GM19240 (cell line): ENCODE results near the gene ZNF197.
A peak's percentile ranks its signal among the peaks of the same experiment; 100 is the strongest.
"Not testable (repeated sequence)": the region's sequence is repeated elsewhere in the genome, so short reads cannot be mapped to it uniquely, and the experiment has no call there.

Experiments used
- DNase-seq: peaks from one replicate; pipeline ENCODE4 v3.0.0; 2011; ENCODE audit warnings: low spot score; ENCODE audit not compliant: insufficient read length

ZNF197 gene

GRCh38 chr3:44661189-44661588 lies 36.4 kb downstream of the ZNF197 start:
- no peak for DNase-seq

- no peak for DNase-seq
Measured at GRCh38 chr3:44665173-44665572, 40.3 kb downstream of the ZNF197 start.

- DNase-seq, result no peak
Measured at GRCh38 chr3:44666346-44666745, 41.5 kb downstream of the ZNF197 start.

GRCh38 chr3:44669760-44670159 lies 44.9 kb downstream of the ZNF197 start:
- no peak for DNase-seq

GRCh38 chr3:44673466-44673865 lies 48.6 kb downstream of the ZNF197 start:
- DNase-seq, result not testable (repeated sequence)

- DNase-seq, result no peak
Measured at GRCh38 chr3:44674211-44674610, 49.4 kb downstream of the ZNF197 start.

GRCh38 chr3:44678480-44679116 lies 53.8 kb downstream of the ZNF197 start:
- DNase-seq, result no peak

GRCh38 chr3:44680921-44681455 lies 56.2 kb downstream of the ZNF197 start:
- DNase-seq, result no peak

GRCh38 chr3:44682182-44682896 lies 57.5 kb downstream of the ZNF197 start:
- no peak for DNase-seq

- peak; percentile 54 for DNase-seq
Measured at GRCh38 chr3:44685128-44685800, 60.4 kb downstream of the ZNF197 start.

- no peak for DNase-seq
Measured at GRCh38 chr3:44687898-44688297, 63.1 kb downstream of the ZNF197 start.
